Astrocyte of the spinal cord (primary cell): ENCODE measurements around the gene MDN1.

ENCODE experiments used
- DNase-seq: peaks from one replicate; pipeline ENCODE4 v3.0.0; 2011; ENCODE audit warnings: low read depth, low spot score
- H3K4me3 ChIP-seq: 2 replicates; pipeline ENCODE4 v1.5.1; 2011; ENCODE audit warnings: low read depth, mild to moderate bottlenecking, low read length, moderate library complexity
- CTCF ChIP-seq: IDR thresholded peaks from 2 replicates; pipeline ENCODE4 v1.5.1; 2012; ENCODE audit warnings: low read depth, mild to moderate bottlenecking, low read length, inconsistent platforms
- in situ Hi-C: cut with HindIII; loops from 2 replicates; pipeline ENCODE4 v1.10.0; 2017; ENCODE audit warnings: low sequenced_read_pairs

MDN1 gene

GRCh38 chr6:89819336-89820130, at the start of gene MDN1:
Gene MDN1, minus strand, starts transcription at chr6:89819794. Its CDS starts 187 bp downstream, at chr6:89819607.
- in situ Hi-C loops: no loop called here
- peak; percentile 93 for DNase-seq
- TF ChIP-seq CTCF: no peak
- peak within 1 kb of the TSS; percentile 98 for H3K4me3 ChIP-seq

- no peak overlapping the region for H3K4me3 ChIP-seq
- TF ChIP-seq CTCF: no peak
- no peak for DNase-seq
- in situ Hi-C loops: no loop called here
Observed at GRCh38 chr6:89866024-89866678, 46.6 kb upstream of the MDN1 start.

- no peak overlapping the region for H3K4me3 ChIP-seq
- in situ Hi-C loops: no loop called here
- TF ChIP-seq CTCF: no peak
- no peak for DNase-seq
Observed at GRCh38 chr6:89862698-89863097, 43.1 kb upstream of the MDN1 start.

- H3K4me3 ChIP-seq: no peak overlapping the region
- no peak for DNase-seq
- in situ Hi-C loops: no loop called here
- no peak for TF ChIP-seq CTCF
Observed at GRCh38 chr6:89862273-89862672, 42.7 kb upstream of the MDN1 start.

- no peak for DNase-seq
- in situ Hi-C loops: no loop called here
Observed at GRCh38 chr6:89859744-89860143, 40.1 kb upstream of the MDN1 start.

GRCh38 chr6:89858041-89858440, 38.4 kb upstream of the MDN1 start:
- no peak overlapping the region for H3K4me3 ChIP-seq
- in situ Hi-C loops: no loop called here
- TF ChIP-seq CTCF: no peak
- no peak for DNase-seq

More at GRCh38 chr6:89859744-89860143, 40.1 kb upstream of the MDN1 start:
- TF ChIP-seq CTCF: no peak
- H3K4me3 ChIP-seq: no peak overlapping the region
